Sigmoid colon (tissue), 7 donors: ENCODE measurements around the gene TBC1D2. TPM values are rescaled to one million over a fixed set of nuclear protein-coding genes. Genes with fewer than 3 reads are reported as not detected.
"Not testable (repeated sequence)": the region's sequence is repeated elsewhere in the genome, so short reads cannot be mapped to it uniquely, and the experiment has no call there.

Experiments
- DNase-seq: peaks from one replicate; pipeline ENCODE4 v3.0.0-alpha.2; 2019
- H3K27ac ChIP-seq, 4 donors: fragments of 200-600 bp; sonication (generic); one replicate each; pipeline ENCODE4 v1.5.1; 2016 to 2019; ENCODE audit warnings: mild to moderate bottlenecking in 1 of 4
- H3K27me3 ChIP-seq, 3 donors: fragments of 200-600 bp; sonication (generic); one replicate each; pipeline ENCODE4 v1.5.1; 2019; ENCODE audit warnings: mild to moderate bottlenecking in 1 of 3
- H3K36me3 ChIP-seq, 4 donors: fragments of 200-600 bp; sonication (generic); one replicate each; pipeline ENCODE4 v1.5.1; 2016 to 2019
- H3K4me1 ChIP-seq, 4 donors: fragments of 200-600 bp; sonication (generic); one replicate each; pipeline ENCODE4 v1.5.1; 2017 to 2019
- H3K4me3 ChIP-seq, 4 donors: fragments of 200-600 bp; sonication (generic); one replicate each; pipeline ENCODE4 v1.5.1; 2017 to 2019; ENCODE audit warnings: mild to moderate bottlenecking in 2 of 4, moderate library complexity in 1 of 4
- H3K9me3 ChIP-seq, 4 donors: fragments of 200-600 bp in 3 of 4; sonication (generic) in 3 of 4; one replicate each; pipeline versions ENCODE4 v1.5.1 to v1.6.1; 2013 to 2019
- CTCF ChIP-seq, 4 experiments: fragments of 450-650 bp in 3 of 4; fragments of 200-600 bp in 1 of 4; IDR thresholded peaks; one replicate each; pipeline ENCODE4 v1.5.1; 2016 to 2019; ENCODE audit warnings: antibody characterized with exemption in 4 of 4, mild to moderate bottlenecking in 3 of 4, moderate library complexity in 2 of 4
- EP300 ChIP-seq, 4 donors: sonication (generic); formaldehyde crosslinking; IDR thresholded peaks; one replicate each; pipeline ENCODE4 v1.6.1; 2017; ENCODE audit warnings: antibody characterized with exemption in 4 of 4
- POLR2A ChIP-seq, 2 donors: fragments of 450-650 bp; IDR thresholded peaks; one replicate each; pipeline ENCODE4 v1.6.1; 2016; ENCODE audit warnings: antibody characterized with exemption in 2 of 2, mild to moderate bottlenecking in 2 of 2, moderate library complexity in 2 of 2
- POLR2AphosphoS5 ChIP-seq, 4 donors: sonication (generic); formaldehyde crosslinking; IDR thresholded peaks; one replicate each; pipeline ENCODE4 v1.6.1; 2017; ENCODE audit warnings: antibody characterized with exemption in 4 of 4
- WGBS, 2 donors: extraction: QIAGEN DNeasy Blood & Tissue Kit; methylation state at CpG; one replicate each; pipeline ENCODE4 v1.1.7; 2013; 5-methylcytosine and 5-hydroxymethylcytosine counted together
- intact Hi-C: fragments of 100-400 bp; cut with DNase I; formaldehyde crosslinking; loops from one replicate; pipeline ENCODE4 v1.15.1; 2023
- polyA plus RNA-seq, 3 donors: library from polyadenylated mRNA; stranded (reverse); fragments of 200-250 nt; gene quantifications; one replicate each; pipeline ENCODE4 v1.2.3, GENCODE V29; 2013
- total RNA-seq, 4 donors: library from RNA; depleted of rRNA; stranded (reverse); fragments of >200 nt; gene quantifications; one replicate each; pipeline ENCODE4 v1.1.0, GENCODE V29; 2016
- donor health status: healthy with polysubstance abuse.
- donor health status: Bipolar disorder and iron deficiency.
- donor health status: healthy.

Gene TBC1D2
- total and polyA plus RNA-seq, 7 donors = 4.8 to 23.8 (median 13.3) TPM

GRCh38 chr9:98176391-98177259, 78.8 kb downstream of the TBC1D2 start:
- intact Hi-C loops = no loop called here
- no peak overlapping the region for H3K27ac ChIP-seq
- no peaks in the 10 kb centered on the region for H3K27me3 ChIP-seq
- 60 to 76% methylated on average over 9 of the region's 9 CpGs for WGBS, 2 donors
- TF ChIP-seq POLR2AphosphoS5 (IDR thresholded peaks at IDR 0.05) = no peak
- no peak for TF ChIP-seq POLR2A (IDR thresholded peaks at IDR 0.05)
- TF ChIP-seq EP300 (IDR thresholded peaks at IDR 0.05) = no peak
- no peak for TF ChIP-seq CTCF (IDR thresholded peaks at IDR 0.05)
- H3K36me3 ChIP-seq = no peaks in the 10 kb centered on the region
- no peaks in the 10 kb centered on the region for H3K9me3 ChIP-seq
- no peaks in the 10 kb centered on the region for H3K4me1 ChIP-seq
- peak; percentile 46 for DNase-seq
- H3K4me3 ChIP-seq = no peak overlapping the region

- H3K4me3 ChIP-seq = no peak overlapping the region
- no peaks in the 10 kb centered on the region for H3K36me3 ChIP-seq
- no peak for DNase-seq
- intact Hi-C loops = no loop called here
- no peaks in the 10 kb centered on the region for H3K4me1 ChIP-seq
- no peak overlapping the region for H3K27ac ChIP-seq
- no peak for TF ChIP-seq EP300 (IDR thresholded peaks at IDR 0.05)
- no peak for TF ChIP-seq CTCF (IDR thresholded peaks at IDR 0.05)
- TF ChIP-seq POLR2A (IDR thresholded peaks at IDR 0.05) = no peak
- TF ChIP-seq POLR2AphosphoS5 (IDR thresholded peaks at IDR 0.05) = no peak
- no peaks in the 10 kb centered on the region for H3K27me3 ChIP-seq
- H3K9me3 ChIP-seq = no peaks in the 10 kb centered on the region
- 95 to 99% methylated on average over 3 of the region's 3 CpGs for WGBS, 2 donors
Observed at GRCh38 chr9:98175762-98176161, 79.7 kb downstream of the TBC1D2 start.

GRCh38 chr9:98175028-98175569, 80.3 kb downstream of the TBC1D2 start:
- Histone ChIP-seq H3K27ac (no peak overlapping the region), H3K36me3 (no peaks in the 10 kb centered on the region), H3K4me3 (no peak overlapping the region), H3K9me3 (no peaks in the 10 kb centered on the region), H3K4me1 (no peaks in the 10 kb centered on the region), H3K27me3 (no peaks in the 10 kb centered on the region)
- intact Hi-C loops = no loop called here
- TF ChIP-seq POLR2A (IDR thresholded peaks at IDR 0.05) (no peak), POLR2AphosphoS5 (IDR thresholded peaks at IDR 0.05) (no peak), CTCF (IDR thresholded peaks at IDR 0.05) (no peak), EP300 (IDR thresholded peaks at IDR 0.05) (no peak)
- peak; percentile 26 for DNase-seq
- WGBS, 2 donors = 76 to 88% methylated on average over 6 of the region's 6 CpGs

- intact Hi-C loops, H3K36me3 ChIP-seq, H3K4me1 ChIP-seq, H3K27ac ChIP-seq, H3K27me3 ChIP-seq, H3K9me3 ChIP-seq, H3K4me3 ChIP-seq: not testable (repeated sequence)
- WGBS, 2 donors = 82 to 92% methylated on average over 5 of the region's 5 CpGs
- peak; percentile 15 for DNase-seq
Observed at GRCh38 chr9:98174502-98174918, 80.9 kb downstream of the TBC1D2 start.

GRCh38 chr9:98173181-98173580, 82.3 kb downstream of the TBC1D2 start:
- TF ChIP-seq EP300 (IDR thresholded peaks at IDR 0.05) = no peak
- no peak for TF ChIP-seq POLR2AphosphoS5 (IDR thresholded peaks at IDR 0.05)
- no peak for TF ChIP-seq CTCF (IDR thresholded peaks at IDR 0.05)
- TF ChIP-seq POLR2A (IDR thresholded peaks at IDR 0.05) = no peak
- Histone ChIP-seq H3K36me3 (no peaks in the 10 kb centered on the region), H3K4me3 (no peak overlapping the region), H3K27ac (no peak overlapping the region), H3K9me3 (no peaks in the 10 kb centered on the region), H3K27me3 (no peaks in the 10 kb centered on the region), H3K4me1 (no peaks in the 10 kb centered on the region)
- intact Hi-C loops = no loop called here
- WGBS, 2 donors = 86 to 91% methylated on average over 16 of the region's 16 CpGs
- peak; percentile 38 for DNase-seq
